ENCODE data around the gene OSBPL5. TPM values are rescaled to one million over a fixed set of nuclear protein-coding genes. Genes with fewer than 3 reads are reported as not detected.

Gene OSBPL5
- total RNA-seq, 1 donor from 2014 or later: 92.0 TPM

DNA sequence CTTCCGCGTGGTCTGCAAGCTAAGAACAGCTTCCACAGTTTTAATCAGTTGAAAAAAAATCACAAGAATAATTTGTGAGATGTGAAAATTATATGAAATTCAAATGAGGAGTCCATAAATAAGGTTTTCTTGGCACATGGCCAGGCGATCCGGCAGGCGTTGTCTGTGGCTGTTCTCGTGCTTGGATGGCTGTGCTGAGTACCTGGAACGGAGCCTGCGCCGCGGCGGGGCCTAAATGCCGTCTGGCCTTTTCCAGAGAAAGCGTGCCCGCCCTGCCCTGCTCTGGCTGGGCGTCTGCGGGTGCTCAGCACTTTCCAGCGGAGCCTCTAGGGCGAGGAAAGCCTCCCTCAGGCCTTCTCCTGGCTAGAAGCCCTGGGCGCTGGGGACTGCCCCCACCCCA lies 41.8 kb downstream of the OSBPL5 start:
- Histone ChIP-seq H3K27ac (peak overlapping the region; percentile 84), H3K4me3 (no peak overlapping the region), H3K4me1 (peaks cover 18 to 19% of the 10 kb centered on the region in 2 donors), H3K36me3 (peaks cover 46 to 50% of the 10 kb centered on the region in 2 donors), H3K27me3 (no peaks in the 10 kb centered on the region), H3K9me3 (no peaks in the 10 kb centered on the region)
- TF ChIP-seq, protein P1, sequence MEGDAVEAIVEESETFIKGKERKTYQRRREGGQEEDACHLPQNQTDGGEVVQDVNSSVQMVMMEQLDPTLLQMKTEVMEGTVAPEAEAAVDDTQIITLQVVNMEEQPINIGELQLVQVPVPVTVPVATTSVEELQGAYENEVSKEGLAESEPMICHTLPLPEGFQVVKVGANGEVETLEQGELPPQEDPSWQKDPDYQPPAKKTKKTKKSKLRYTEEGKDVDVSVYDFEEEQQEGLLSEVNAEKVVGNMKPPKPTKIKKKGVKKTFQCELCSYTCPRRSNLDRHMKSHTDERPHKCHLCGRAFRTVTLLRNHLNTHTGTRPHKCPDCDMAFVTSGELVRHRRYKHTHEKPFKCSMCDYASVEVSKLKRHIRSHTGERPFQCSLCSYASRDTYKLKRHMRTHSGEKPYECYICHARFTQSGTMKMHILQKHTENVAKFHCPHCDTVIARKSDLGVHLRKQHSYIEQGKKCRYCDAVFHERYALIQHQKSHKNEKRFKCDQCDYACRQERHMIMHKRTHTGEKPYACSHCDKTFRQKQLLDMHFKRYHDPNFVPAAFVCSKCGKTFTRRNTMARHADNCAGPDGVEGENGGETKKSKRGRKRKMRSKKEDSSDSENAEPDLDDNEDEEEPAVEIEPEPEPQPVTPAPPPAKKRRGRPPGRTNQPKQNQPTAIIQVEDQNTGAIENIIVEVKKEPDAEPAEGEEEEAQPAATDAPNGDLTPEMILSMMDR (IDR thresholded peaks at IDR 0.05): no peak
- peak in 1 of 2 donors; percentile 84 for DNase-seq (ENCODE audit: low spot score in 2 of 2)
- intact Hi-C loops (cut with DNase I): no loop called here

DNA sequence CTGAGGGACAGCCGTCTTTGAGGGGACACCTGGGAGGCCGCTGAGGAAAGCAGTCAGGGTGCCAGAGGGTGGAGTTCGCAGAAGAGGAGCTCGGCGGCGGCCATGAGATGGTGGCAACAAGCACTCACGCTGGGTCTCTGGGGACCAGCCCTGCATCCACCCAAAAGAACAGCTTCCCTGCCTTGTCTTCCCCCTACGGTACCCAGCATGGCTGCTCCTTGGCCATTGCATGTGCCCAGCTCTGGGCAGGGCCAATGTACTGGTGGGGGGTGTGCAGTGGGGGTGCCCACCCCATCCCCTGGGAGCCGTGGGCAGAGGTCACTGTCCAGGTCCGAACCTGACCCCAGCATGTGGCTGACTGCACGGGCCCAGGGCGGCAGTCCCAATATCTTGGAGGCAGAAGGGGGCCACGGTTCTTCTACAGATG lies 42.3 kb downstream of the OSBPL5 start:
- peaks cover 41 to 45% of the 10 kb centered on the region in 2 donors for H3K36me3 ChIP-seq
- H3K4me3 ChIP-seq: no peak overlapping the region
- TF ChIP-seq, protein P1 (IDR thresholded peaks at IDR 0.05): no peak
- peak in 1 of 2 donors; percentile 61 for DNase-seq (ENCODE audit: low spot score in 2 of 2)
- H3K9me3 ChIP-seq: no peaks in the 10 kb centered on the region
- intact Hi-C loops (cut with DNase I): no loop called here
- peak overlapping the region; percentile 84 for H3K27ac ChIP-seq
- no peaks in the 10 kb centered on the region for H3K27me3 ChIP-seq
- H3K4me1 ChIP-seq: peaks cover 18 to 19% of the 10 kb centered on the region in 2 donors

DNA sequence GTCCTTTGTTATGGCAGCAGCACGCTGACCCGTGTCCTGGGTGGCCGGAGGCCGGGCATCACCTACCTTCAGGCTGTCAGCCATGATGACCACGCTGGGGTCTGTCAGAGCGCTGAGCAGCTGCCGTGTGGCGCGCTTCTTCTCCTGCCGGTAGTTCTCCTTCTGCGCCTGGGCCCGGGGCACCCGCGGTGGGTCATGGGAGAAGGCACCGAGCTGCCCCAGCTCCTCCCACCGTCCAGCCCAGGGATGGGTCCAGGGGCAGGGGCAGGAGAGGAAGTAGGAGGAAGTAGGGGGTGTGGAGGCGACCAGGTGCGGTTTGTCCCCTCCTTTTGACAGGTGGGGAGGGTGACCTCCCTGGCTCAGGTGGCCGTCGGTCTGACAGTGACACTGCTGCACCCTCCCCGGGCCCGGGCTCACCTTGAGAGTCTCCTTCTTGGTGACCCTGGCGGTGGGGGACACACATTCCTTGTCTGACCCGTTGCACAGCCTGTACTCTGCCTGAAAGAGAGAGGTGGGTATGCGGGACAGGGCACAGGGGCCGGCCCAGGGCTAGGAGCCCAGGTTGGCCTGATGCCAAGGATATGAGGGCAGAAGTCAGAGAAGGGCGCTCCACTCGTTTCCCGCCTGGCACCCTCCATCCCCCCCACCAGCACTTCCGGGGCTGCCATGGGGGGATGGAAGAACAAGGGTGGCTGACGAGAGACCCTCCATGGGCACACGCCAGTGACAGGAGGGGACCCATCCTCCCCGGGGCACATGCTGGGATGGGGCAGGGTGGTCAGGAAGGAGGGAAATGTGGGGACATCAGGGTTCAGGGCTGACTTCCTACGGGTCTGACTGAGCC lies 43.0 kb downstream of the OSBPL5 start:
- DNase-seq (ENCODE audit: low spot score in 2 of 2): peak in 1 of 2 donors; percentile 61
- H3K27ac ChIP-seq: peak overlapping the region; percentile 84
- no peak overlapping the region for H3K4me3 ChIP-seq
- no peaks in the 10 kb centered on the region for H3K27me3 ChIP-seq
- intact Hi-C loops (cut with DNase I): no loop called here
- peaks cover 18 to 19% of the 10 kb centered on the region in 2 donors for H3K4me1 ChIP-seq
- TF ChIP-seq, protein P1 (IDR thresholded peaks at IDR 0.05): no peak
- H3K9me3 ChIP-seq: no peaks in the 10 kb centered on the region
- peaks cover 41 to 44% of the 10 kb centered on the region in 2 donors for H3K36me3 ChIP-seq

DNA sequence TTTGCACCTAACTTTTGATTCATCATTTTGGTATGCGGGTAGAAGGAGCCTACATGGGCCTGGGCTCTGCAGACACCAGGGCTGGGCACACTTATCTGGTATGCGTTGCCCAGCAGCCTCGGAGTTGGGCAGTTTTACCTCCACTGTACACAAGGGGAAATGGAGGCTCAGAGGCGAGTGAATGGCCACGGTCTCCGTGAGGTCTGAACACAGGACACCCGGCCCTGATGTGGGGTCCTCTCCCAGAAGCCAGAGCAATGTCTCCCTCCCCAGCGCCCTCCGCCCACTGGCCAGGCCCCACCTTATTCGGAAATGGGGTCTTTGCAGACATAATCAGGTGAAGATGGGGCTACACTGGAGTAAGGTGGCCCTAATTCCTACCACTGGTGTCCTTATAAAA lies 43.7 kb downstream of the OSBPL5 start:
- intact Hi-C loops (cut with DNase I): no loop called here
- Histone ChIP-seq H3K9me3 (no peaks in the 10 kb centered on the region), H3K4me3 (no peak overlapping the region), H3K4me1 (peaks cover 18 to 19% of the 10 kb centered on the region in 2 donors), H3K27ac (no peak overlapping the region), H3K36me3 (peaks cover 34 to 38% of the 10 kb centered on the region in 2 donors), H3K27me3 (no peaks in the 10 kb centered on the region)
- TF ChIP-seq, protein P1 (IDR thresholded peaks at IDR 0.05): no peak
- peak in 1 of 2 donors; percentile 48 for DNase-seq (ENCODE audit: low spot score in 2 of 2)

DNA sequence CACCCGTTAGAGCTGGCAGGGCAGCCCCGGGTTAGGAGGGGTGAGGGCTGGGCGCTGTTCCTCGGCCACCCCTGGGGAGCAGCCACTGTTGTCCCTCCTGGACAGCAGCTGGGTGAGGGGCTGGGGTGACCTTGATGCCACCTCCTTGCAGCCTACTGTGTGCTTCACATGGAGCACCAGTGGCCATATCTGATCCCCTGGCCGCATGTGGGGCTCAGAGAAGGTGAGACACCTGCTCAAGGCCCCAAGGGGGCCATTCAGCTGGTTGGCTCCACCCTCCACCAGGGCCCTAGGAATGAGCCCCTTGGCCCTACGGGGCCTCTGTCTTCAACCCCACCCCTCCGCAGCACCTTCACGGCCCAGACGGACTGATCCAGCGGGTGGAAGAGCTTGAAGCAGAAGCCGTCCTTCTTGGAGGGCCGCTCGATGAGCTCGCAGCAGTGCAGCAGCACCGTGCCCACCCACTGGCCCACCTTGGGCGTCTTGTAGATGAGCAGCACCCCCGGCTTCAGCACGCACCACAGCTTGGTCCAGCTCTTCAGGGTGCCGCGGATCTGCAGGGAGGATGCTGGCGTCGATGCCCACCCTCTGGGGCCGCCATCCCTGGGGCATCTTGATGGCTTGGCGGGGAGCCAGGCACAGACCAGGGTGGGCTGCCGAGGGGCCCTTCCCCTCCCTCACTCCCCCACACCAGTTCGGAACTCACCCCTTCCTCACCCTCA lies 44.9 kb downstream of the OSBPL5 start:
- no peak overlapping the region for H3K27ac ChIP-seq

More for the DNA sequence above, 44.9 kb downstream of the OSBPL5 start:
- intact Hi-C loops (cut with DNase I): no loop called here
- peaks cover 18 to 19% of the 10 kb centered on the region in 2 donors for H3K4me1 ChIP-seq
- peak in 1 of 2 donors; percentile 62 for DNase-seq (ENCODE audit: low spot score in 2 of 2)
- no peak overlapping the region for H3K4me3 ChIP-seq
- no peaks in the 10 kb centered on the region for H3K27me3 ChIP-seq
- peaks cover 29 to 35% of the 10 kb centered on the region in 2 donors for H3K36me3 ChIP-seq
- TF ChIP-seq, protein P1 (IDR thresholded peaks at IDR 0.05): no peak
- no peaks in the 10 kb centered on the region for H3K9me3 ChIP-seq
